ENCODE measurements around the gene QRICH2. TPM values are rescaled to one million over a fixed set of nuclear protein-coding genes. Genes with fewer than 3 reads are reported as not detected.
"Not testable (repeated sequence)": the region's sequence is repeated elsewhere in the genome, so short reads cannot be mapped to it uniquely, and the experiment has no call there.

Gene QRICH2
- total RNA-seq, 2 donors from 2014 or later: 0.83 to 1.6 TPM

DNA sequence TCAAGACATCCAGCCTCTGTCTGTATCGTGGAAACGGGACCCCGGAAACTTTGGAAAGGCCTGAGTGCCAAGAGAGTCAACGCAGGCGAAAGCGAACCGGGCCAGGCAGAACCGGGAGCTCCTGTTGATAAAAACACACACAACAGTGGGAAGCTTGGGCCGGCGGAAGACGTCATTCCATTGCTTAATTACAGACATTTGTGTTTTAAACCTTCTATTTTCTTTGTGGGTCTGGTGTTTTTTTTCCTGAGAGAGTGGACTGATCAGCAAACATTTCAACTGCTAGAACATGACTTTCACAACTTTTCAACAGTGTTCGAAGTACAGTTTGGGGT is 66.9 kb downstream of the QRICH2 start:
- intact Hi-C loops (cut with DNase I): no loop called here

DNA sequence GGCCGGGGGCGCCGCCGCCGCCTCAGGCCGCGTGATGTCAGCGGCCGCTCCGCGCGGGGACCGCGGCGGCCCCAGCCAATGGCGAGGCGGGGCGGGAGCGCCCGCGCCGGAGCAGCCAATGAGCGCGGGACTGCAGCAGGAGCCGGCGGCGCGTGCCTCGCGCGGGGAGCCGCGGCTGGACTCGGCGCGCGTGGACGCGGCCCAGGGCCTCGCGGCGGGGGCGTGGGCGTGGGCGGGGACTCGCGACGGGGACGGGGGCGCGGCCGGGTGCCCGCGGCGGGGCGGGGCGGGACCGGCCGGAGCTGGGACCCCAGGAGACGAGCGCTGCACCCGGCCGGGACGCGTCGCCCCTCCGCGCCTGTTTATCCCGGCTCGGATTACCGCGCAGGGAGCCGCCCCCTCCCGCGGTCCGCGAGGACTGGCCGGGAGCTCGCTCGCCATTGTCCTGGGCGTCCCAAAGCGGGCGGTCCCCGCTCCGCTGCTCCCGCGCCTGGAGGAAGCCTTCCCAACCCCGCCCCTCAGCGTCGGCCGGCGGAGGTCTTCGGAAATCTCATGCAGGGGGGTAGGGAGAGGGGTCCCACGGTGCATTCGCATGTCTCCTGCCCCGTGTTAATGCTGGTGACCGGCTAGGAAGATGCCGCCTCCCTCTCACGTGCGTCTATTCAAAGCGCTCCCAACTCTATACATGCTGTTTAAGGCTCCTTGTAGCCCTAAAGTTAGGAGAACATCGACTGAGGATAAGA is 67.4 kb downstream of the QRICH2 start, which contains the start of gene RNF157:
Gene RNF157, minus strand, starts transcription at position 33 of the 743 bp plus-strand sequence. CDS start 253 bp downstream, outside the sequence.
- intact Hi-C loops (cut with DNase I): no loop called here
- no peak for DNase-seq (ENCODE audit: low spot score)

More for the DNA sequence above, 66.9 kb downstream of the QRICH2 start:
- no peak for DNase-seq (ENCODE audit: low spot score)

DNA sequence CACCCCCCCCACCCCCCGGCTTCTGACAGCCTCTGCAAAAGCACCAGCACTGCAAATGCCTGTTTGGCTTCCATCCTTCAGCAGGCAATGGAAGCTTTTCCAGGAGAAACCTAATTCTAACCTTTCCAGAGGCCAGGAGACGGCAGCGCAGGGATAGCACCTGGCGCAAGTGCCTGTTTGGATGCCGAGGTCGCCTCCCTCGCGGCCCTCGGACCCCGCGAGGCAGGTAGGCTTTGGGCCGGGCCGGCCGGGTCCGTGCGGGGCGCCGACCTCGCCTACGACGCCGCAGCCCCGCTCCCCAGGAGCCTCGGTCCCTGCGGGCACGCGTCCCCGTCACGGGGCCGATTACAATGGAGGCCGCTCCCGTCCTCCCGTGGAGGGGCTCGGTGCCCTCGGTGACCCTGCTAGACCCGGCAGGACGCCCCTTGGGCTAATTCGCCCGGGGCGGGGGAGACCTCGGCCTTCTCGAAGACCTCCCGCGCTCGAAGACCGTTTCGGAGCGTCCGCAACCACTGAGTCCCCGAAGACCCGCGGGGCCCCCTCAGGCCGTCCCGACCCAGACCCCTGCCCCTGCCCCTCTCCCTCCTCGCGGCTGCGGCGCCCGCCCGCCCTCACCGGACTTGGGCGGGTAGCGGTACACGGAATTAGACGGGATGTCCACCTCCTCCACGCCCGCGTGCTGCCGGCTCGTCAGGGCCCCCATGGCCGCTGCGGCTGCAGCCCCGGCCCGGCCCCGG is 68.4 kb downstream of the QRICH2 start:
- DNase-seq (ENCODE audit: low spot score): no peak
- intact Hi-C loops (cut with DNase I): no loop called here

DNA sequence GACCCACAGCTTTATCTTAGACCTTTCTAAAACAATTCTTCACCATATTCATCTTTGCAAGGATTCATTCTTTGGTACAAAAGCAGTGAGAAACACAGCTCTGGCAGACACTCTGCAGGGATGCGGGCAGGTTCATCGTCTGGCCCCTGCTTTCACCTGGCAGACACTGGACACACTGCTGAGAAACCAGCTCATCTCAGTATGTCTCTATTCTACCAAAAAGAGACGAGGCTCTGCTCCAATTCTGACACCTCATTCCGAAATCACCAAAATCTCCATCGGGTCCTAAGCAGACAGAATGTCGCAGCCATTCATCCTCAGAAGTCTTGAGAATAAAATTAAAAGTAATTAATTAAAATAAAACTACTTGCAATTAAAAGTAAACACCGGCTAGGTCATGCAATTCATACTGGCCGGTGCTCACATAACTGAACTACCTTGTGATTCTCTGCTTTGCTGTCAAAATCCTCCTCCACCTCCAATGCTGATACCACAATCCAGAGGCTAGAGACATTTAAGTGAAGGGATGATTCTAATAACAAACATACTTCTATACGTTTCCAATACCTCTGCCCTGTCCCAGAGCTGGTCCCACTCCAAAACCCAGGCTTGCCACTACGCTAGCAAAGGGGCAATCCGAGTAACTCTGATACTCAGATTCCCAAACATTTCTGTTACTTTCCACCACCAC is 69.1 kb downstream of the QRICH2 start:
- DNase-seq (ENCODE audit: low spot score): no peak
- intact Hi-C loops (cut with DNase I): no loop called here

DNA sequence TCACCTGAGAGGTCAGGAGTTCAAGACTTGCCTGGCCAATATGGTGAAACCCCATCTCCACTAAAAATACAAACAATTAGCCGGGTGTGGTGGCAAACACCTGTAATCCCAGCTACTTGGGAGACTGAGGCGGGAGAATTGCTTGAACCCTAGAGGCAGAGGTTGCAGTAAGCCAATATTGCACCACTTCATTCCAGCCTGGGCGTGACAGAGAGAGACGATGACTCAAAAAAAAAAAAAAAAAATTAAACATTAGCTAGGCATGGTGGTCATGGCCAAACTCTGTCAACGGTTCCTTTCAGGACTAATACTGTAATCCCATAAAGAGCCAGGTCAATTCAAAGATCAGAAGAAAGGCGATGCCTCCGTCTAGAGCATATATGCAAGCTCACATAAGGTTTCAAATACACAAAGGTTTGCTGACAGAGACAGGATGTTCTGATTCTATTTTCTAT is 70.2 kb downstream of the QRICH2 start:
- intact Hi-C loops (cut with DNase I): no loop called here
- no peak for DNase-seq (ENCODE audit: low spot score)

DNA sequence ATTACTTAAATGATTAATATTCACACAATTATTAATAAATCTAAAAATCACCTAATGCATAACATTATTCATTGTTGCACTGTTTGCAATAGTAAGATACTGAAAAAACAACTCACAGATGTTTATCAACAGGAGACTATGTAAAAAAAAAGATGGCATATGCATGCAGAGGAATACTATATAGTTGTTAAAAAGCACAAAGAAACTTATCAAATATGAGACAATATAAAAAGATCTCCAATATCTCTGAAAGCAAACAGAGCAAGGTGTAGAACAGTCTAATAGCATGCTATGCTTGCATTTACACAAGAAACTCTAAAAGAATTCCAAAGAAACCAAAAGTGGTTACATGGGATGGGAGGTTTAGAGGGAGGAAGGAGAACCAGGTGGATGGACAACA is 71.5 kb downstream of the QRICH2 start:
- intact Hi-C loops (cut with DNase I): no loop called here
- DNase-seq (ENCODE audit: low spot score): no peak

DNA sequence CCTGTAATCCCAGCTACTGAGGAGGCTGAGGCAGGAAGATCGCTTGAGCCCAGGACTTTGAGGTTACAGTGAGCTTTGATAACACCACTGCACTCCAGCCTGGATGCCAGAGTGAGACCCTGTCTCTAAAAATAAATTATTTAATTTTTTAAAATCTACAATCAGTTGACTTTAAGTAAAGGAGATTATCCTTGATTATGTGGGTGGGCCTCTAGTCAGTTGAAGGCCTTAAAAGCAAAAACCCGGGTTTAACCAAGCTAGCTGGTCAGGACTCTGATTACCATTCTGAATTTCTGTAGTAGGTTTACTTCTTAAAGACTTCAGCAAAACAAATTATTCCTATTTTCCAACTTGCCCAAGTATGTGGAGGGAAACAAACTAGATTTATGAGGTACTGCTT is 72.2 kb downstream of the QRICH2 start:
- intact Hi-C loops (cut with DNase I): no loop called here
- no peak for DNase-seq (ENCODE audit: low spot score)

DNA sequence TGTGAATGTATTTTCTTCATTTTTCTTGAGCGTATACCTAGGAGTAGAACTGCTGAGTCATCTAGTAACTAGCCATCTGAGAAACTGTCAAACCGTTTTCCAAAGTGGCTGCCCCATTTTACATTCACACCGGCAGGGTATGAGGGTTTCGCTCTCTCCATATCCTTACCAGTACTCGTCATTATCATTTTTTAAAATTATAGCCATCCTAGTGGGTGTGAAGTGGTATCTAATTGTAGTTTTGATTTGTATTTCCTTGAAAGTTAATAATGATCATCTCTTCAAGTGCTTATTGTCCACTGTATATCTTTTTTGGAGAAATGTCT is 73.8 kb downstream of the QRICH2 start:
- DNase-seq (ENCODE audit: low spot score): no peak
- intact Hi-C loops (cut with DNase I): no loop called here

DNA sequence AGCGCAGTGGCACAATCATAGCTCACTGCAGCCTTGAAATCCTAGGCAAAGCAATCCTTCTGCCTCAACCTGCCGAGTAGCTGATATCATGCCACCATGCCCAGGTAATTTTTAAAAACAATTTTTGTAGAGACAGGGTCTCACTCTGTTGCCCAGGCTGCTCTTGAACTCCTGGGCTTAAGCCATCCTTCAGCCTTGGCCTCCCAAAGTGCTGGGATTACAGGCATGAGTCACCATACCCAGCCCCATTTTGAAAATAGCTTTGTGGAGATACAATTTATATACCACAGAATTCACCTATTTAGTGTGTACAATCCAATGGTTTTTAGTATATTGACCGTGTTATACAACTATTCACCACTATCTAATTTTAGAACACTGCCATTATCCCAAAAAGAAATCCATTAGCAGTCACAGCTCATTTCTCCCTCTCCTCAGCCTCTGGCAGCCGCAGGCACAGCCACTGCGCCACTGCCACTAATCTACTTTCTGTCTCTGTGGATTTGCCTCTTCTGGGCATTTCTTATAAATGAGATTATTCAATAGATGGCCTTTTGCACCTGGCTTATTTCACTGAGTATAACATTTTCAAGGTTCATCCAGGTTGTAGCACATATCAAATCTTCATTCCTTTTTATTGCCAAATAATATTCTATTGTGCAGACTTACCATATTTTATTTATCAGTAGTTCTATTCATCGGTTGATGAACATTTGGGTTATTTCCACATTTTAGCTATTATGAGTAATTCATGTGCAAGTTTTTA is 74.3 kb downstream of the QRICH2 start:
- no peak for DNase-seq (ENCODE audit: low spot score)
- intact Hi-C loops (cut with DNase I): no loop called here

DNA sequence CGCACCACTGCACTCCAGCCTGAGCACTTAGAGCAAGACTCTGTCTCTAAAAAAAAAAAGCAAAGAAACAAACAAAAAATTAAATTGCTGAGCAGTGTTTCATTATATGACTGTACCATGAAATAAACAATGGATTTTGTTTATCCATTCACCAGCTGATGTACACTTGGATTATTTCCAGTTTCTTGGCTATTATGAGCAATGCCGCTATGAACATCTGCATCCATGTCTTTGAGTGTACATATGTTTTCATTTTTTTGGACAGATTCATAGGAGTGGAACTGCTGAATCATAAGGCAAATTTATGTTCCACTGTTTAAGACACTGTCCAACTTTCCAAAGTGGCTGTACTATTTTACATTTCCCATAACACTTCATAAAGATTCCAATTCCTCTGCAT is 75.7 kb downstream of the QRICH2 start:
- intact Hi-C loops (cut with DNase I): no loop called here
- DNase-seq (ENCODE audit: low spot score): no peak

DNA sequence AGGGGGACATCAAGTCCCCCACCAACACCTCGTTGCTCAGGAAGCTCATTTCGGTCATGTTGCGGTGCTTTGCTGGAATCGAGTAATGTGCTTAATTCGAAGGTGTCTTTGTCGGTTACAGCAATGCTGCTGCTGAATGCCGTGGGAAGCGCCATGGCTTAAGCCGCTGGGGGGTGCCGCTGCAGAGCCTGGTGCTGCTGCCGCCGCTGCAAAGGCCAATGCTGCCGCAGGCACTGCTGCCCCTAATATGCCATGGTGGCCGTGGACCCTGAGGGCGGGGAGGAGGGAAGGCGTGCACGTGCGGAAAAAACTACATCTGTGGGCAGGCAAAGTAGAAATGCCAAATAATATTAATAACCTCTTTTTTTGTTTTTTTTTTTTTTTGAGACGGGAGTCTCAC is 81.3 kb downstream of the QRICH2 start:
- intact Hi-C loops (cut with DNase I); DNase-seq (ENCODE audit: low spot score): not testable (repeated sequence)

DNA sequence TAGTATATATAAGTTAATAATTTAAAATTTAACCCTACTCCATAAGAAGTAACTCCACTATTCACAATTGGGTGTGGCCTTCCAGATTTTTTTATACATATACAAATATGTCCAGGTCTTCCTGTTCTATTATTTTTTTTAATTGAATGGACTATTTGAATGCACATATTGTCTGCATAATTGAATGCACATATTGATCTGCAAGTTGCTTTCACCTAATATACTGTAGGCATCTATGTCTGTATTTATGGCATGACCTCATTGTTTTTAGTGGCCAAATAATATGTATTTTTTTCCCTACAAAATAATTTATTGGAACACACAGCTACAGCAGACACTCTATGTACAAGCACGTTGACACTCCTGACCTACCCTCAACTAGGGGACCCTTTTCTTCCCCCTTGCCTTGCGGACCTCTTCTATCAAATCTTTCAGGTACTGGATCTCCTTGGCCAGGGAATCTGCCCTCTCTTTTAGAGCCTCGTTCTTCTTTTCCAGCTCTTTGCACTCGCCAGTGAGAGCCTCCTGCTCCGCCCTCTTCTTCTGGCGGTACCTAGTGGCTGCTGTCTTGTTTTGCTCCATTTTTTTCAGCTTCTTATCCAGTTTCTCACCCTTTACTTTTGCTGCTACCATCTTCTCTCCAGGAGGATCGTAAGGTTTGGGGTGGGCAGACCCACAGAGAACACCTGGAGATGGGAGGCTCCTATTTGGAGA is 82.5 kb downstream of the QRICH2 start:
- intact Hi-C loops (cut with DNase I); DNase-seq (ENCODE audit: low spot score): not testable (repeated sequence)

Other genes with a start within 250 kb of the QRICH2 start
- 10 to 100 TPM; 45.3 to 49.1 TPM for gene SRP68, start 235.8 kb downstream of the QRICH2 start, total RNA-seq
- gene GALR2, start 233.5 kb downstream of the QRICH2 start, total RNA-seq: not detected
- gene ZACN, start 229.1 kb downstream of the QRICH2 start, total RNA-seq: not detected
- 10 to 100 TPM; 94.5 to 98.2 TPM for gene EXOC7, start 204.5 kb downstream of the QRICH2 start, total RNA-seq
- gene FOXJ1, start 167.0 kb downstream of the QRICH2 start, total RNA-seq: not detected
- 1 to 10 TPM; 1.9 TPM for gene RNF157, start 67.8 kb downstream of the QRICH2 start, total RNA-seq
- gene UBALD2, start 42.9 kb downstream of the QRICH2 start, total RNA-seq: 10 to 100 TPM; 21.7 to 22.5 TPM
- 10 to 100 TPM; 33.7 to 34.8 TPM for gene PRPSAP1, start 45.6 kb upstream of the QRICH2 start, total RNA-seq
- gene SPHK1, start 76.3 kb upstream of the QRICH2 start, total RNA-seq: 10 to 100 TPM; 13.8 to 36.6 TPM
- 10 to 100 TPM; 17.2 to 17.9 TPM for gene UBE2O, start 144.9 kb upstream of the QRICH2 start, total RNA-seq
- gene AANAT, start 159.3 kb upstream of the QRICH2 start, total RNA-seq: not detected
- gene RHBDF2, start 193.1 kb upstream of the QRICH2 start, total RNA-seq: 10 to 100 TPM; 26.7 to 31.4 TPM
- 10 to 100 TPM; 16.3 to 24.5 TPM for gene CYGB, start 229.4 kb upstream of the QRICH2 start, total RNA-seq
- 1 to 10 TPM; 1.6 to 4.7 TPM for gene PRCD, start 231.8 kb upstream of the QRICH2 start, total RNA-seq

All from posterior vena cava (tissue), 2 donors.